ENCODE results near the gene MEF2D. TPM values are rescaled to one million over a fixed set of nuclear protein-coding genes. Genes with fewer than 3 reads are reported as not detected.

MEF2D gene
- total RNA-seq, 1 donor from 2014 or later = 29.8 TPM

DNA sequence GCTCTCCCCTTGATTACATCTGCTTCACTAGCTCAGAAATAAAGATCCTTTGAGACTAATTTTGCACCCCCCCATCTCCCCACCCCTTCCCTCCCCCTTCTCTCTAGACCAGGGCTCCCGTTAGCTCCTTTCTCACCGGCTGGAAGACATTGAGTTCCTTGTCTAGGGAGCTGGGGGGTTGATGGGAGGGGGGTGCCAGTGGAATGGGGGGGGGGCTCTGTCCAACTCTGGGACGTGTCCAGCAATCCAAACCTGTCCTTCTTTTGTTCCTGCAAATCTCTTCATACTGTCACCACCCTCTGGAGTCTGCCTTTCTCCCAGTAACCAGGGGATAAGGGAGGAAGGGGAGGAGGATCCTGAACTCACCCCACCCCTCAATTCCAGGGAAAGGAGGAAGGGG is 69.7 kb downstream of the MEF2D start:
- Mint-ChIP-seq H3K9me3 (no peaks in the 10 kb centered on the region), H3K4me3 (no peak overlapping the region), H3K36me3 (ENCODE audit: low read depth) (no peaks in the 10 kb centered on the region)

DNA sequence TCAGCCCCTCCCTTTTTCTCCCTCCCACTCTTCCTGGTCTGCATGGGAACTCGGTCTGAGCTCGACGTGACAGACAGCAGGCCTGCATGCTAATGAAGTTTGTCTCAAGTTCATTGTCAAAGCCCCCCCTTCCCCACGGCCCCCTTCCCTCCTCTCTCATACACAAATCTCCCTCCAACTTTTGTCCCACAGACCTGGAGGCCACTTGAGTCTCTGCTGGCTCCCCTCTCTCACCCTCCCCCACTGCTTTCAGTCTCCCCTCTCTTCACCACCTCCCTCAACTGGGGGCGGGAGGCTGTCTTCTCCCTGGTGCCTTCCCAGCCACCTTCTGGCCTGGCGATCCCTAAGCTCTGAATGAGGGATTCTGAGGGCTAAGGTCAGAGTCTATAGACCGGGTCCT is 70.3 kb downstream of the MEF2D start:
- Mint-ChIP-seq H3K4me1 (peaks cover 19% of the 10 kb centered on the region), H3K4me3 (no peak overlapping the region), H3K9me3 (no peaks in the 10 kb centered on the region), H3K27ac (no peak overlapping the region), H3K27me3 (peaks cover 95% of the 10 kb centered on the region), H3K36me3 (ENCODE audit: low read depth) (no peaks in the 10 kb centered on the region)
- intact Hi-C loops (cut with micrococcal nuclease) = loop anchor here (5.0 to 10.0 kb wide), 2 partner anchors 247 to 494 kb away; partner anchors contain the start of genes LRRC71 and NES
- DNase-seq = no peak

More for the DNA sequence above, 69.7 kb downstream of the MEF2D start:
- Mint-ChIP-seq H3K27me3 (peaks cover 94% of the 10 kb centered on the region), H3K4me1 (peaks cover 22% of the 10 kb centered on the region), H3K27ac (no peak overlapping the region)
- intact Hi-C loops (cut with micrococcal nuclease) = loop anchor here (5.0 to 10.0 kb wide), 2 partner anchors 246 to 494 kb away; partner anchors contain the start of genes LRRC71 and NES
- DNase-seq = no peak

DNA sequence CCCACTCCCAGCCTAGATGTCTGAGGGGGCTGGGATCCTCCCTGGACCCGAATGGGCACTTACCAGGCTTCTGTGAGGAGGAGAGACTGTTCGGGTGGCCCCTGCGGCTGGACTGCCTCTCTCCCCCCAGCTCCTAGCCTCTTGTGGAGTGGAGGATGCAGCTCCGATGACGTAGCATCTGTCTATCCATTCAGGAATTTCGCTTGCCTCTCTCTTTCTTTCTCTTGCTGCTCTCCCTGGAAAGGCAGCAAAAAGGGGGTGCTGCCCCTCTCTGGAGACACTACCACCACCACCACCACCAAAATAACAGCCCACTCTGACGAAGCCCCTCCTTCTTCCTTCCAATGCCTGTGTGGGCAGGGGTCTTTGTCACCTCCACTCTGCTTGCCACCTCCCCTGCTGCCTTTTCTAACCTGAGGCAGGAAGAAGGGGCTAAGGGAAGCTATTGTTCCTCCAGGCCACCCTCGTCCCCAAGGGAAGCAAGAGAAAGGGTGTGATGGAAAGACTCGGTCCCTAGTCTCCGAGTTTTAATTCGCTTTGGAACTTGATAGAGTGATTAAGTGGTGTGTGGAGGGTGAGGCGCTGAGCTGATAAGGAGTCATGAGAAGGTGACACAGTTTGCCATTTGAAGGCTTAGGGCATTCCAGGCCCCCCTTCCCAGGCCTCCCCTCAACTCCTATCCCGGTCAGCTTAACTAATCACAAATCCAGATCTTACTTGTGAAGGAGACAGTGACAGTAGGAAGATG is 71.1 kb downstream of the MEF2D start:
- H3K9me3 Mint-ChIP-seq = no peaks in the 10 kb centered on the region
- intact Hi-C loops (cut with micrococcal nuclease) = loop anchor here (5.0 to 10.0 kb wide), 2 partner anchors 248 to 495 kb away; partner anchors contain the start of genes LRRC71 and NES
- peaks cover 16% of the 10 kb centered on the region for H3K4me1 Mint-ChIP-seq
- H3K27me3 Mint-ChIP-seq = peaks cover 95% of the 10 kb centered on the region
- H3K36me3 Mint-ChIP-seq (ENCODE audit: low read depth) = no peaks in the 10 kb centered on the region
- H3K27ac Mint-ChIP-seq = no peak overlapping the region
- no peak for DNase-seq
- no peak overlapping the region for H3K4me3 Mint-ChIP-seq

DNA sequence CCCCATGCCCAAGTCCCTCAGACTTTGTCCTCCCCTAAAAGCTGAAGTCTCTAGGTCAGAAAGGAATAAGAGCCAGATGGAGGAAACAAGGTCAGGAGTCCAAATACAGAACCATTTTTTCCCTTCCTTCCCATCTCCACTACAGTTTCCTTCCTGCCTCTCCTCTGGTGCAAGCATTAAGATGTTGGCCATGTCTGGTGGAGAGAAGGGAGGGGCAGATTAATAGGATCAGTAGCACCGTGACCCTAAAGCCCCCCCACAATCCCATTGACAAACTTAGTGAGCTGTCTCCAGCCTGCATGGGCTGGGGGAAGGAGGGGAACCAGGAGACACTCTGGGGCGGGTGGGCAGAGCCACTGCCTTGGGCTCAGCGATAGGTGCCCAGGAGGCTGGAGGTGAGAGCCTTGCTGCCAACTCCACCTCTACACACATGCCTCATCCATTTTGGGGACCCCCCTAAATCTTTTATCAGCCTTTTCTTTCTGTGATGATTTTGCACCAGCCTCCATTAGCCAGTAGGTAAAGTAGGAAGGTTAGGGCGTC is 71.8 kb downstream of the MEF2D start:
- Mint-ChIP-seq H3K36me3 (ENCODE audit: low read depth) (no peaks in the 10 kb centered on the region), H3K4me3 (no peak overlapping the region), H3K9me3 (no peaks in the 10 kb centered on the region), H3K27ac (no peak overlapping the region), H3K4me1 (peaks cover 16% of the 10 kb centered on the region), H3K27me3 (peaks cover 95% of the 10 kb centered on the region)
- DNase-seq = no peak
- intact Hi-C loops (cut with micrococcal nuclease) = no loop called here

DNA sequence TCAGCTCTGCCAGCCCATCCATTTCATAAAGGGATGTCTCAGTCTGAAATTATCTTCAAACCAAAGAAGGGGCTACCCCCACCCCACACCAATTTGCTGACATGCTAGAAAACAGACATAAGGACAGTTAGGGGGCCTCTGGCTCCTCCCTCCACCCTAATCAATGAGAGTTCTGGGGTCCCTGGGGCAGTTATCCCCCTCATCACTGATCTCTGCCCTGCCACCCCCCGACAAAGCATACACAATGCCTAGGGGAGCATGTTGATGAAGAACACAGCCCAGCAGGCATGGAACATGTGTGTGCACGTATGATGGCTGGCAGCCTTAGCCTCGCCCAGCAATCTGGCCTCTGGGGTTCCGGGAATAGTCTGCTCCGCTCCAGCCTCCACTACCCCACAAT is 72.6 kb downstream of the MEF2D start:
- intact Hi-C loops (cut with micrococcal nuclease) = no loop called here
- Mint-ChIP-seq H3K27ac (no peak overlapping the region), H3K4me1 (peaks cover 9% of the 10 kb centered on the region), H3K9me3 (no peaks in the 10 kb centered on the region), H3K27me3 (peaks cover 95% of the 10 kb centered on the region), H3K4me3 (no peak overlapping the region), H3K36me3 (ENCODE audit: low read depth) (no peaks in the 10 kb centered on the region)
- DNase-seq = no peak

DNA sequence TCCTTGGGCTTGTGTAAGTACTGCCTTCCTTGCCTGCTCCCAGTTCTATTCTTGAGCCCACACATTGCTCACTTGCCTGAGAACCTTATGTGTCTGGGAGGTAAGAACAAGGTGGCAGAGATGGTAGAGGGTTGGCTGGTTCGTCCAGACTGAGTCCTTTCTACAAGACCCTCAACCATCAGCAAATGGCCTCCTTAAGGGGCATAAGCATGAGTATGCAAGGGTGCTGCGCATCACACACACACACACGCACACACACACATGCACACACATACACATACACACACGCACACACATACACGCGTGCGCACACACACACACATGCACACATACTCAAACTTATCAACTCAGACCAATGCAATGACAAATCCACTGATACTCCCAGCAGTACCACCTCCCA is 74.6 kb downstream of the MEF2D start:
- H3K27me3 Mint-ChIP-seq = peaks cover 93% of the 10 kb centered on the region
- H3K36me3 Mint-ChIP-seq (ENCODE audit: low read depth) = no peaks in the 10 kb centered on the region
- H3K4me1 Mint-ChIP-seq = peaks cover 16% of the 10 kb centered on the region
- H3K27ac Mint-ChIP-seq = no peak overlapping the region
- H3K9me3 Mint-ChIP-seq = no peaks in the 10 kb centered on the region
- no peak for DNase-seq
- H3K4me3 Mint-ChIP-seq = no peak overlapping the region
- intact Hi-C loops (cut with micrococcal nuclease) = no loop called here

DNA sequence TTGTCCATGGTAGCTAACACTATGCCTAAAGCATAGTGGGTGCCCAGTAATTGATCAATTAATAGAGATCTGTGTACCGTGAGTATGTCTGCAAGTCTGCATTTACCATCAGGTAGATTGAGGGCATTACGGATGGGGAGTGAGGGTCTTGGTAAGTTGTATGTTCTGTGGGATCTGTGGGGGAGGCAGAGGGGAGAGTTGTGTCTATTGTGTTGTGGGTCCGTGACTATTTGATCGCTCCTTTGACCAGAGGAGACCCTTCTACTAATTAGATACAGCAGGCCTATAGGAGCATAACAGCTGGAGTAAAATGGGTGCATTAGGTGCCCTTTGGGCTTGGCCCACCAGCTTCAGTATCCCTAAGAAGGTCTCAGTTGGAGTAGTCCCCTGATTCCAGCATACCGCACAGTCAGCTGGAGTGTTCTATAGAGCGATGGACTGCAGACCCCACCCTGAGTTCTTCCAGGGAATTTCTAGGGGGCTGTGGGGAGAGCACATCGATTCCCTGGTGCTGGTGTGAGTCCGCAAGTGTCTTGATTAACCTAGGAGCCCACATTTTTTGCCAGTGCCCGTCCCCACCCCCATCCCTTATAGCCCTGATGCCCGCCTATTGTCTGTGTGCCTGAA is 75.7 kb downstream of the MEF2D start:
- intact Hi-C loops (cut with micrococcal nuclease) = no loop called here
- no peak overlapping the region for H3K27ac Mint-ChIP-seq
- peaks cover 20% of the 10 kb centered on the region for H3K4me1 Mint-ChIP-seq
- H3K4me3 Mint-ChIP-seq = no peak overlapping the region
- no peak for DNase-seq
- H3K9me3 Mint-ChIP-seq = no peaks in the 10 kb centered on the region
- H3K36me3 Mint-ChIP-seq (ENCODE audit: low read depth) = no peaks in the 10 kb centered on the region
- H3K27me3 Mint-ChIP-seq = peaks cover 93% of the 10 kb centered on the region

DNA sequence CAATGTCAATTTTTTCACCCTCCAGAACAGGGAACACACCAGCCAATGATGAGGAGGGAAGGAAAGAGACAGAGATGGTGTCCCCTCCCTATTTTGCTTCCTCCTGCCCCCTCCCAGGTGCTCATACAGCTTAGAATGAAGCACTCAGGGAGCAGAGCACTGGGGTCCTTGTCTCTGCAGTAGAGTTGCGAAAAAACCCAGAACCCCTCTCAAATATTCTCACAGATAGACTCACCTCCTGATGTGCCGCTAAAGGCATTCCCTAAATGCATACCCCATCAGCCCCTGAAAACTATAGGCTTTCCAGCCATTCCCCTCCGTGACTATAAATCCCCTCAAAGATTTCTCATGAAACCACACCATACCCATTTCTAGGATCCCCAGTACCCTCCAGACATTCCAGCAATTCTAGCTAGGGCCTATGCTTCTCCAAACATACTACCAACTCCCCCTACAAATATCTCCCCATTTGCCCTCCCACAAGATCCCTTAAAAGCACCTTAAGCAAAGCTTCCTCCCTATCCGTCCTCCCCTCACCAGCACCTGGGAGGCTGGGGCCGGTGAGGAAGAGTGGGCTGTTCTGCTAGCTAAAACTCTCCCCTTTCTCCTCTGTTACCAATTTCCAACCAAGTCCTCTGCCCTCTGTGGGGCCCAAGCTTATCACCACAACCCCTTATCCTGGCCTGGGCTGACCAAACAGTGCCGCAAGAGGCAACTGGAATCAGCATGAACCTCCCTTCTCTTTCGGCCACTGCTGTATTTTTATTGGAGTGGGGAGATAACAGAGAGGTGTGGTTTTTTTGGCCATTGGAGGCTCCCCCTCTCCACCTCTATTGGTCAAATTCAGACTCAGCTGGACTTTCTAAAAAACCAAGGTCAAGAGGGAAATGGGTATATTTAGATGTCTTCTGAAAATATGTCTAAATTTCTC is 76.9 kb downstream of the MEF2D start:
- no peaks in the 10 kb centered on the region for H3K9me3 Mint-ChIP-seq
- no peak overlapping the region for H3K27ac Mint-ChIP-seq
- intact Hi-C loops (cut with micrococcal nuclease) = no loop called here
- no peak for DNase-seq
- peaks cover 93% of the 10 kb centered on the region for H3K27me3 Mint-ChIP-seq
- H3K4me3 Mint-ChIP-seq = no peak overlapping the region
- H3K36me3 Mint-ChIP-seq (ENCODE audit: low read depth) = no peaks in the 10 kb centered on the region
- H3K4me1 Mint-ChIP-seq = peaks cover 14% of the 10 kb centered on the region

DNA sequence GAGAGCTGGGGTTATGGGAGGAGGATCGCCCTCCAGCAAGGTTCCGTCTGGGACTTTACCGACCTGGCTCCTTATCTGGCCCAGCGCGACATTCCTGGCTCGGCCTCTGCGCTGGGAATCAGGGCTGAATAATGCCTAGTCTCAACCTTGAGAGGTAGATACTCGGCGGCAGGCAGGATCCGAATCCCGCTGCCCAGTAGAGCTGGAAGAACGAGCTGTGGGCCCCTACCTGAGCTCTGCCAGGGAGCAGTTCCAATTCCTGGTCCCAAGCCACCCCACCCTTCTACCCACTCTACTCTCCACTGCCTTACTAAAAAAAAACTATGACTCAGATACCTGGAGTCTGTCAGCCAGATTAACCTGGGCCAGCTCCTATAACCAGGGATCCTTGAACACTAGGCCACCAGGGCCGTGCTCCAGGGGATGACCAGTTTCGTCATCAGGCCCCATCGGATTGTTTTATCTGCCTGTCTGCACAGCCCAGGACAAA is 77.9 kb downstream of the MEF2D start:
- no peak for DNase-seq
- Mint-ChIP-seq H3K4me1 (peaks cover 14% of the 10 kb centered on the region), H3K4me3 (no peak overlapping the region), H3K36me3 (ENCODE audit: low read depth) (no peaks in the 10 kb centered on the region), H3K9me3 (no peaks in the 10 kb centered on the region), H3K27ac (no peak overlapping the region), H3K27me3 (peaks cover 92% of the 10 kb centered on the region)
- intact Hi-C loops (cut with micrococcal nuclease) = no loop called here

DNA sequence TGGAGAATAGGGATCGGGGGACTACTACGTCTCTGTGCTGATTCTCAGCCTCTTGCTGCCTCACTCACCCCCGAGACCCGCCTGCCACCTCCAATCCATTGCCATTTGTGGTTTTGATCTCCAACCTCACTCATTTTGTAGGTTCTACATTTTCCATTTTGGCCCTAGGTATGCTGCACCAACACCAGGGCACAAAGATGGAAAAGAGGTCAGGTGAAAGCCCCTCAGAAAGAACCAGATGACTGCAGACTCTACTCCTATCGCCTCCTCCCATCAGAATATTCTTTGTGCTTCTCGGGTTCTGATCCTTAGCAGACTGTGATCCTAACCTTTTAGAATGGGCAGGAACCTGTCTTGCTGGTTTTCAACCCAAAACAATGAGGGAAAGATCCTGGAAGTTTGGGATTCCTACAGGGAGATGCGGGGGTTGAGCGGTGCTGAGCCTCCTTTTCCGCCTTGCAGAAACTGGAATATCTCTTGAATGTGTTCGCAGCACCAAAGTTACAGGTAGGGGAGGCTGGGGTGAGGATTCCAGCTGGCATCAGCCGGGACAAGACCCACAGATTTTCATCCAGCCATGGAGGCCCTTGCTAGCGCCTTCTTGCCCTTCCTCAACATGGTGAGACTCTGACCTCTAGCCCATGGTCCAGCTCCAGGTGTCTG is 78.5 kb downstream of the MEF2D start:
- H3K4me3 Mint-ChIP-seq = peak overlapping the region; percentile 67
- H3K36me3 Mint-ChIP-seq (ENCODE audit: low read depth) = no peaks in the 10 kb centered on the region
- intact Hi-C loops (cut with micrococcal nuclease) = loop anchor here (2.0 kb wide), 1 partner anchor 17 kb away; no protein-coding TSS in a partner anchor
- H3K27me3 Mint-ChIP-seq = peaks cover 92% of the 10 kb centered on the region
- H3K9me3 Mint-ChIP-seq = no peaks in the 10 kb centered on the region
- H3K4me1 Mint-ChIP-seq = peaks cover 14% of the 10 kb centered on the region
- H3K27ac Mint-ChIP-seq = no peak overlapping the region
- no peak for DNase-seq

DNA sequence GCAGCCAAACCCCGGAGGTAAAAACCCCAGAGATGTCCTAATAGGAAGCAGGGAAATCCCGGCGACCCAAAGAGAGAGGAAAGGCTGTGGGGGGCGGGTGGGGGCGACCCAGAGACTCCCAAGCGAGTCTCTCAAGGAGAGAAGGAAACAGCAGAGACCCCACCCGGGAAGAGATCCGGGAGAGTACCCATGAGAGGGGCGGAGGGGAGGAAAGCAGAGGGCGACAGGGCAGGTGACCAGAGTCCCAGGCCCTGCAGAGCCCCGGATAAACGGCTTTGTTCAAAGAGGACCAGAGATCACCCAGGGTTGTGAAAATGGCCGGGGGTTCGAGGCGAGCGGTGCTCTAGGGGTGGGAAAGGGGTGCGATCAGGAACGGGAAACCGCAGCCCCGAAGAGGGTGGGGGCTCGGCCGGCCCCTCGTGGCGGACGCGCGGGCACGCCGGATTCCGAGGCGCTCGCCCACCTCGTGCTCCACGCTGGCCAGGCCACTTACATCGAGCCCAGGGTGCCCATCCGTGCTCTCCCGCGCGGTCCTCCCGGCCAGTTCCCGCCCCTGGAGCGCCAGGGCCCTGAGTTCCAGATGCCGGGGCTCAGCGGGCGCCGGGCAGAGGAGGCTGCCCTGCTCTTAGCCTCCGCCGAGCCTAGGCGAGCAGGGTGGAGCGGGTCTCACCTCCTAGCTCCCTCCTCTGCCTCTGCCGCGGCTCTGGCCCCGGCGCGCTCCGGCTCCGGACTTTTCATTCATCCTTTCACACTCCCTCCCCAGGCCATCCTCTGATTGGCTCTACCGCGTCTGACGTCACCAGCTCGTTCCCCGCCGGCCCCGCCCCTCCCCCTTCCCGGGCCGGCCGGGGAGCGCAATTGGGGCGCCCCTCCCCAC is 79.3 kb downstream of the MEF2D start:
- intact Hi-C loops (cut with micrococcal nuclease) = loop anchor here (2.0 kb wide), 1 partner anchor 18 kb away; no protein-coding TSS in a partner anchor
- Mint-ChIP-seq H3K4me1 (peaks cover 14% of the 10 kb centered on the region), H3K27me3 (peaks cover 90% of the 10 kb centered on the region), H3K9me3 (no peaks in the 10 kb centered on the region), H3K36me3 (ENCODE audit: low read depth) (no peaks in the 10 kb centered on the region), H3K4me3 (peak overlapping the region; percentile 87), H3K27ac (no peak overlapping the region)
- peak; percentile 90 for DNase-seq

Data from activated CD4-positive, alpha-beta T cell treated with anti-CD3 and anti-CD28 coated beads, Interleukin-2, amount 10 ng/mL, durations not matched to agents 24 days and 14 days (primary cell).